GM23338 (cell line): ENCODE data around the gene ORC4. TPM values are rescaled to one million over a fixed set of nuclear protein-coding genes. Genes with fewer than 3 reads are reported as not detected.

Experiments used
- ATAC-seq: fragments of 200-7000 bp; cut with Tn5 transposase; 3 replicates; pipeline ENCODE4 v1.9.1; 2020
- DNase-seq: peaks from one replicate; pipeline ENCODE4 v3.0.0-alpha.2; 2015; ENCODE audit warnings: low spot score
- H2AFZ ChIP-seq: fragments of 200-600 bp; sonication (generic); 2 replicates; pipeline ENCODE4 v1.8.0; 2016; ENCODE audit warnings: antibody characterized with exemption, mild to moderate bottlenecking, moderate library complexity
- H3F3A ChIP-seq: fragments of 200-600 bp; sonication (generic); replicated peaks from 2 replicates; pipeline ENCODE4 v1.8.0; 2017; ENCODE audit warnings: antibody characterized with exemption, mixed run types, low read depth
- H3K27ac ChIP-seq: fragments of 200-600 bp; sonication (generic); 2 replicates; pipeline ENCODE4 v1.6.1; 2016; ENCODE audit warnings: low read depth
- H3K27me3 ChIP-seq: fragments of 200-600 bp; sonication (generic); 2 replicates; pipeline ENCODE4 v1.8.0; 2016; ENCODE audit warnings: mild to moderate bottlenecking, mixed run types, moderate library complexity; ENCODE audit not compliant: insufficient read depth
- H3K36me3 ChIP-seq: fragments of 200-600 bp; sonication (generic); 2 replicates; pipeline ENCODE4 v1.8.0; 2016; ENCODE audit warnings: mild to moderate bottlenecking; ENCODE audit not compliant: insufficient read depth
- H3K4me1 ChIP-seq: fragments of 200-600 bp; sonication (generic); 2 replicates; pipeline ENCODE4 v1.8.0; 2016; ENCODE audit warnings: mild to moderate bottlenecking, moderate library complexity; ENCODE audit not compliant: insufficient read depth
- H3K4me2 ChIP-seq: fragments of 200-600 bp; sonication (generic); 2 replicates; pipeline ENCODE4 v1.7.1; 2017; ENCODE audit warnings: mixed run types
- H3K4me3 ChIP-seq: fragments of 200-600 bp; sonication (generic); 2 replicates; pipeline ENCODE4 v1.6.1; 2016; ENCODE audit warnings: mixed run types
- H3K79me2 ChIP-seq: fragments of 200-600 bp; sonication (generic); replicated peaks from 2 replicates; pipeline ENCODE4 v1.8.0; 2017; ENCODE audit warnings: mild to moderate bottlenecking; ENCODE audit not compliant: insufficient read depth
- H3K9me2 ChIP-seq: fragments of 200-600 bp; sonication (generic); 2 replicates; pipeline ENCODE4 v1.8.0; 2017; ENCODE audit not compliant: insufficient read depth
- H4K20me1 ChIP-seq: fragments of 200-600 bp; sonication (generic); replicated peaks from 2 replicates; pipeline ENCODE4 v1.8.0; 2017; ENCODE audit warnings: mild to moderate bottlenecking; ENCODE audit not compliant: insufficient read depth
- H3K27ac Mint-ChIP-seq: 2 replicates; pipeline ENCODE4 v1.8.0; 2020; ENCODE audit warnings: inconsistent platforms, mild to moderate bottlenecking, moderate library complexity, mixed read lengths
- H3K27me3 Mint-ChIP-seq: 3 replicates; pipeline ENCODE4 v1.8.0; 2022; ENCODE audit warnings: low read depth, mild to moderate bottlenecking, moderate library complexity, mixed read lengths, inconsistent platforms; ENCODE audit not compliant: insufficient read depth, poor library complexity
- H3K36me3 Mint-ChIP-seq: 3 replicates; pipeline ENCODE4 v1.8.0; 2021; ENCODE audit warnings: low read depth, mild to moderate bottlenecking, inconsistent platforms, moderate library complexity, mixed read lengths
- H3K4me1 Mint-ChIP-seq: 3 replicates; pipeline ENCODE4 v1.8.0; 2020; ENCODE audit warnings: mild to moderate bottlenecking, inconsistent platforms, mixed read lengths
- H3K4me3 Mint-ChIP-seq: 3 replicates; pipeline ENCODE4 v1.8.0; 2021; ENCODE audit warnings: moderate library complexity, mild to moderate bottlenecking, inconsistent platforms, mixed read lengths
- H3K9me3 Mint-ChIP-seq: 3 replicates; pipeline ENCODE4 v1.8.0; 2020; ENCODE audit warnings: moderate library complexity, mild to moderate bottlenecking, inconsistent platforms, mixed read lengths
- CREB1 ChIP-seq: fragments of 250-450 bp; sonication (Bioruptor Pico); IDR thresholded peaks from 2 replicates; pipeline ENCODE4 v1.5.0; 2020; ENCODE audit warnings: low read depth, mild to moderate bottlenecking, moderate library complexity
- EZH2phosphoT487 ChIP-seq: fragments of 200-600 bp; sonication (generic); IDR thresholded peaks from one replicate; pipeline ENCODE4 v1.8.1; 2018; ENCODE audit warnings: antibody characterized with exemption; ENCODE audit not compliant: unreplicated experiment
- JUNB ChIP-seq: IDR thresholded peaks from one replicate; pipeline ENCODE4 v1.6.1; 2016; ENCODE audit warnings: antibody characterized with exemption; ENCODE audit not compliant: unreplicated experiment
- POLR2AphosphoS5 ChIP-seq: IDR thresholded peaks from 2 replicates; pipeline ENCODE4 v1.6.1; 2016; ENCODE audit warnings: antibody characterized with exemption, low read depth
- ZNF331 ChIP-seq: fragments of 250-450 bp; sonication (Bioruptor Pico); IDR thresholded peaks from 2 replicates; pipeline ENCODE4 v1.5.0; 2020; ENCODE audit warnings: low read depth, mild to moderate bottlenecking, moderate library complexity
- polyA plus RNA-seq: library from polyadenylated mRNA; unstranded; fragments of >200 nt; fragmentation: Nextera tagmentation; extraction: Ambion mirVana; gene quantifications from 2 replicates; pipeline ENCODE4 v1.2.1, GENCODE V29; 2016
- total RNA-seq: library from RNA; depleted of rRNA; stranded (reverse); fragments of >200 nt; shearing (Covaris generic); gene quantifications from 2 replicates; pipeline ENCODE4 v1.2.3, GENCODE V29; 2014
- TF ChIP-seq, protein P1 (sequence below): IDR thresholded peaks from one replicate; pipeline ENCODE4 v1.6.1; 2018; ENCODE audit warnings: antibody characterized with exemption; ENCODE audit not compliant: unreplicated experiment
- TF ChIP-seq, protein P2 (sequence below), 2 experiments: fragments of 200-600 bp in 1 of 2; sonication (generic) in 1 of 2; conservative IDR thresholded peaks; 2 replicates each; pipeline versions ENCODE4 v1.5.1 to v1.6.1; 2016 to 2017; ENCODE audit warnings: antibody characterized with exemption in 2 of 2, low read depth in 2 of 2, mild to moderate bottlenecking in 2 of 2, moderate library complexity in 1 of 2

ORC4 gene
- total and polyA plus RNA-seq, 2 experiments from 2014 or later, result 47.5 to 177 TPM

GRCh38 chr2:147939313-147939712 is 81.2 kb downstream of the ORC4 start:
- H3K9me2 ChIP-seq, result no peaks in the 10 kb centered on the region
- H3K79me2 ChIP-seq, result no peaks in the 10 kb centered on the region
- H4K20me1 ChIP-seq, result no peaks in the 10 kb centered on the region
- Mint-ChIP-seq H3K4me3 (no peak overlapping the region), H3K27me3 (no peaks in the 10 kb centered on the region), H3K36me3 (peaks cover 36% of the 10 kb centered on the region; the same call in 2 of the 3 replicates), H3K4me1 (no peaks in the 10 kb centered on the region), H3K9me3 (no peaks in the 10 kb centered on the region), H3K27ac (no peak overlapping the region)
- peaks cover 20% of the 10 kb centered on the region for H3K36me3 ChIP-seq
- no peaks in the 10 kb centered on the region for H3K4me1 ChIP-seq
- DNase-seq (no peak), ATAC-seq (no peak)
- TF ChIP-seq JUNB (no peak), POLR2AphosphoS5 (no peak), ZNF331 (no peak), EZH2phosphoT487 (no peak), CREB1 (no peak)
- TF ChIP-seq, protein P1, sequence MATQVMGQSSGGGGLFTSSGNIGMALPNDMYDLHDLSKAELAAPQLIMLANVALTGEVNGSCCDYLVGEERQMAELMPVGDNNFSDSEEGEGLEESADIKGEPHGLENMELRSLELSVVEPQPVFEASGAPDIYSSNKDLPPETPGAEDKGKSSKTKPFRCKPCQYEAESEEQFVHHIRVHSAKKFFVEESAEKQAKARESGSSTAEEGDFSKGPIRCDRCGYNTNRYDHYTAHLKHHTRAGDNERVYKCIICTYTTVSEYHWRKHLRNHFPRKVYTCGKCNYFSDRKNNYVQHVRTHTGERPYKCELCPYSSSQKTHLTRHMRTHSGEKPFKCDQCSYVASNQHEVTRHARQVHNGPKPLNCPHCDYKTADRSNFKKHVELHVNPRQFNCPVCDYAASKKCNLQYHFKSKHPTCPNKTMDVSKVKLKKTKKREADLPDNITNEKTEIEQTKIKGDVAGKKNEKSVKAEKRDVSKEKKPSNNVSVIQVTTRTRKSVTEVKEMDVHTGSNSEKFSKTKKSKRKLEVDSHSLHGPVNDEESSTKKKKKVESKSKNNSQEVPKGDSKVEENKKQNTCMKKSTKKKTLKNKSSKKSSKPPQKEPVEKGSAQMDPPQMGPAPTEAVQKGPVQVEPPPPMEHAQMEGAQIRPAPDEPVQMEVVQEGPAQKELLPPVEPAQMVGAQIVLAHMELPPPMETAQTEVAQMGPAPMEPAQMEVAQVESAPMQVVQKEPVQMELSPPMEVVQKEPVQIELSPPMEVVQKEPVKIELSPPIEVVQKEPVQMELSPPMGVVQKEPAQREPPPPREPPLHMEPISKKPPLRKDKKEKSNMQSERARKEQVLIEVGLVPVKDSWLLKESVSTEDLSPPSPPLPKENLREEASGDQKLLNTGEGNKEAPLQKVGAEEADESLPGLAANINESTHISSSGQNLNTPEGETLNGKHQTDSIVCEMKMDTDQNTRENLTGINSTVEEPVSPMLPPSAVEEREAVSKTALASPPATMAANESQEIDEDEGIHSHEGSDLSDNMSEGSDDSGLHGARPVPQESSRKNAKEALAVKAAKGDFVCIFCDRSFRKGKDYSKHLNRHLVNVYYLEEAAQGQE, result no peak
- TF ChIP-seq, protein P2, sequence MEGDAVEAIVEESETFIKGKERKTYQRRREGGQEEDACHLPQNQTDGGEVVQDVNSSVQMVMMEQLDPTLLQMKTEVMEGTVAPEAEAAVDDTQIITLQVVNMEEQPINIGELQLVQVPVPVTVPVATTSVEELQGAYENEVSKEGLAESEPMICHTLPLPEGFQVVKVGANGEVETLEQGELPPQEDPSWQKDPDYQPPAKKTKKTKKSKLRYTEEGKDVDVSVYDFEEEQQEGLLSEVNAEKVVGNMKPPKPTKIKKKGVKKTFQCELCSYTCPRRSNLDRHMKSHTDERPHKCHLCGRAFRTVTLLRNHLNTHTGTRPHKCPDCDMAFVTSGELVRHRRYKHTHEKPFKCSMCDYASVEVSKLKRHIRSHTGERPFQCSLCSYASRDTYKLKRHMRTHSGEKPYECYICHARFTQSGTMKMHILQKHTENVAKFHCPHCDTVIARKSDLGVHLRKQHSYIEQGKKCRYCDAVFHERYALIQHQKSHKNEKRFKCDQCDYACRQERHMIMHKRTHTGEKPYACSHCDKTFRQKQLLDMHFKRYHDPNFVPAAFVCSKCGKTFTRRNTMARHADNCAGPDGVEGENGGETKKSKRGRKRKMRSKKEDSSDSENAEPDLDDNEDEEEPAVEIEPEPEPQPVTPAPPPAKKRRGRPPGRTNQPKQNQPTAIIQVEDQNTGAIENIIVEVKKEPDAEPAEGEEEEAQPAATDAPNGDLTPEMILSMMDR (conservative IDR thresholded peaks at IDR 0.05; ENCODE audit: low read depth in 2 of 2), result no peak
- H3K27ac ChIP-seq, result no peak overlapping the region
- H3K27me3 ChIP-seq, result no peaks in the 10 kb centered on the region
- no peak overlapping the region for H3K4me3 ChIP-seq
- H3F3A ChIP-seq, result no peaks in the 10 kb centered on the region
- no peak overlapping the region for H2AFZ ChIP-seq
- H3K4me2 ChIP-seq, result no peak overlapping the region

- Histone ChIP-seq H3K36me3 (peaks cover 20% of the 10 kb centered on the region; the same call in 1 of the 2 replicates), H4K20me1 (no peaks in the 10 kb centered on the region), H3K9me2 (no peaks in the 10 kb centered on the region), H2AFZ (no peak overlapping the region), H3K27me3 (no peaks in the 10 kb centered on the region), H3K4me3 (no peak overlapping the region), H3K4me2 (no peak overlapping the region), H3K27ac (no peak overlapping the region), H3K4me1 (no peaks in the 10 kb centered on the region), H3F3A (no peaks in the 10 kb centered on the region), H3K79me2 (no peaks in the 10 kb centered on the region)
- Mint-ChIP-seq H3K27me3 (no peaks in the 10 kb centered on the region), H3K27ac (no peak overlapping the region), H3K4me3 (no peak overlapping the region), H3K9me3 (no peaks in the 10 kb centered on the region), H3K4me1 (peaks cover 8% of the 10 kb centered on the region), H3K36me3 (peaks cover 35% of the 10 kb centered on the region; the same call in 2 of the 3 replicates)
- peak; percentile 52 for DNase-seq
- peak; percentile 36; the same call in 2 of the 3 replicates for ATAC-seq
- TF ChIP-seq, protein P2 (conservative IDR thresholded peaks at IDR 0.05; ENCODE audit: low read depth in 2 of 2), result peak; percentile 74 to 89
Observed at GRCh38 chr2:147937744-147938349, 82.7 kb downstream of the ORC4 start.
